GM19438 (cell line): ENCODE results near the gene CASP2.

Source experiments
- ATAC-seq: cut with Tn5 transposase; IDR thresholded peaks from one replicate; pipeline ENCODE4 v1.9.1; 2021; ENCODE audit warnings: low read depth; ENCODE audit not compliant: unreplicated experiment

Gene CASP2

GRCh38 chr7:143325240-143325639 is 37.1 kb downstream of the CASP2 start:
- peak; percentile 41 for ATAC-seq

- peak; percentile 59 for ATAC-seq
Observed at GRCh38 chr7:143327903-143328302, 39.8 kb downstream of the CASP2 start.

GRCh38 chr7:143329471-143330170 is 41.5 kb downstream of the CASP2 start:
- no peak for ATAC-seq

- no peak for ATAC-seq
Observed at GRCh38 chr7:143331179-143331801, 43.1 kb downstream of the CASP2 start.

GRCh38 chr7:143334244-143334643 is 46.1 kb downstream of the CASP2 start:
- ATAC-seq: no peak

- ATAC-seq: no peak
Observed at GRCh38 chr7:143337216-143337615, 49.1 kb downstream of the CASP2 start.

GRCh38 chr7:143341842-143342241 is 53.7 kb downstream of the CASP2 start:
- no peak for ATAC-seq

GRCh38 chr7:143343596-143343995 is 55.4 kb downstream of the CASP2 start:
- no peak for ATAC-seq

GRCh38 chr7:143345428-143345900 is 57.3 kb downstream of the CASP2 start:
- ATAC-seq: peak; percentile 93

GRCh38 chr7:143346018-143346417 is 57.9 kb downstream of the CASP2 start:
- ATAC-seq: no peak

GRCh38 chr7:143347950-143348349 is 59.8 kb downstream of the CASP2 start:
- no peak for ATAC-seq

- ATAC-seq: no peak
Observed at GRCh38 chr7:143351060-143351459, 62.9 kb downstream of the CASP2 start.

- ATAC-seq: no peak
Observed at GRCh38 chr7:143351574-143351973, 63.4 kb downstream of the CASP2 start.

GRCh38 chr7:143352531-143353002 is 64.4 kb downstream of the CASP2 start:
- ATAC-seq: no peak

GRCh38 chr7:143354376-143354775 is 66.2 kb downstream of the CASP2 start:
- ATAC-seq: no peak

GRCh38 chr7:143354965-143355364 is 66.8 kb downstream of the CASP2 start:
- ATAC-seq: no peak

- ATAC-seq: no peak
Observed at GRCh38 chr7:143355450-143356385, 67.6 kb downstream of the CASP2 start.

- no peak for ATAC-seq
Observed at GRCh38 chr7:143356414-143357050, 68.4 kb downstream of the CASP2 start.
